Measurements from ENCODE around the gene CLEC16A.

CLEC16A gene

DNA sequence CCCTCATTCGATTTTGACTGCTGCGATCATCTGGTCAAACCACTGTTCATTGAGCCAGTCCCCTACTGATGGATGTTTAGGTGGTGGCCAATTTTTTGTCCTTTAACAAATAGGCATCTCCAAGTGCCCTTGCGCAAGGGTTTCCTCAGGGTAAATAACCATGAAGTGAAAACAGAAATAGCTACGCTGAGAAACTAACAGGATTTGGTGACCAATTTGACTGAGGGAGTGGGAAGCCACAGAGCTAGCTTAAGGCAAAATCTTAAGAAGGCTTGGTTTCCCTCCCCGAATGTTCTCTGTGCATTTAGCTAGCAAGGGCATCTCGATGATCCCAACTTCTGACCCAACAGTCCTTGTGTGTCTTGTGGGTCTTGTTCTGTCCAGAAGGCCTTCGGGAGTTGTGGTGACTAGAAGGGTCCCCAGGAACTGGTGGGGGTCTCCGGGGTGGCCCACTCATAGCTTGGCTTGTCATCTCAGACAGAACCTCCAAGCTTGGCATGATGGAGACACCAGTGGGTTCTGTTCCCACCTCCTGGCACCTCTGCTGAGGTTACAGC lies 194.5 kb downstream of the CLEC16A start:
- no peak overlapping the region for H3K4me3 ChIP-seq (ENCODE audit: low read length)
- H3K9me2 ChIP-seq (replicated peaks; ENCODE audit: control insufficient read depth, low read length) = no peaks in the 10 kb centered on the region
- no peaks in the 10 kb centered on the region for H3K9me3 ChIP-seq (ENCODE audit: control insufficient read depth, insufficient read depth, low read length)
- TF ChIP-seq, protein P1, sequence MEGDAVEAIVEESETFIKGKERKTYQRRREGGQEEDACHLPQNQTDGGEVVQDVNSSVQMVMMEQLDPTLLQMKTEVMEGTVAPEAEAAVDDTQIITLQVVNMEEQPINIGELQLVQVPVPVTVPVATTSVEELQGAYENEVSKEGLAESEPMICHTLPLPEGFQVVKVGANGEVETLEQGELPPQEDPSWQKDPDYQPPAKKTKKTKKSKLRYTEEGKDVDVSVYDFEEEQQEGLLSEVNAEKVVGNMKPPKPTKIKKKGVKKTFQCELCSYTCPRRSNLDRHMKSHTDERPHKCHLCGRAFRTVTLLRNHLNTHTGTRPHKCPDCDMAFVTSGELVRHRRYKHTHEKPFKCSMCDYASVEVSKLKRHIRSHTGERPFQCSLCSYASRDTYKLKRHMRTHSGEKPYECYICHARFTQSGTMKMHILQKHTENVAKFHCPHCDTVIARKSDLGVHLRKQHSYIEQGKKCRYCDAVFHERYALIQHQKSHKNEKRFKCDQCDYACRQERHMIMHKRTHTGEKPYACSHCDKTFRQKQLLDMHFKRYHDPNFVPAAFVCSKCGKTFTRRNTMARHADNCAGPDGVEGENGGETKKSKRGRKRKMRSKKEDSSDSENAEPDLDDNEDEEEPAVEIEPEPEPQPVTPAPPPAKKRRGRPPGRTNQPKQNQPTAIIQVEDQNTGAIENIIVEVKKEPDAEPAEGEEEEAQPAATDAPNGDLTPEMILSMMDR (IDR thresholded peaks at IDR 0.05; ENCODE audit: low read depth, low read length, poor library complexity, severe bottlenecking) = no peak
- no peak for TF ChIP-seq EZH2phosphoT487 (IDR thresholded peaks at IDR 0.05; ENCODE audit: borderline replicate concordance, low read length)
- no peak overlapping the region for H3K27ac ChIP-seq (ENCODE audit: low read depth, low read length)
- no peaks in the 10 kb centered on the region for H3K79me2 ChIP-seq (ENCODE audit: control insufficient read depth, low read length)
- no peaks in the 10 kb centered on the region; the same call in 1 of the 2 replicates for H3F3A ChIP-seq (ENCODE audit: control insufficient read depth, insufficient read depth)
- peaks cover 13% of the 10 kb centered on the region for H3K4me1 ChIP-seq (ENCODE audit: control insufficient read depth, low read length)
- no peaks in the 10 kb centered on the region for H3K27me3 ChIP-seq (ENCODE audit: control insufficient read depth, low read length)
- H4K20me1 ChIP-seq (ENCODE audit: control insufficient read depth, insufficient read depth, low read depth, low read length) = no peaks in the 10 kb centered on the region
- H3K36me3 ChIP-seq (ENCODE audit: control insufficient read depth, low read length) = no peaks in the 10 kb centered on the region; the same call in 1 of the 2 replicates
- no peak overlapping the region for H3K4me2 ChIP-seq (ENCODE audit: low read length)

DNA sequence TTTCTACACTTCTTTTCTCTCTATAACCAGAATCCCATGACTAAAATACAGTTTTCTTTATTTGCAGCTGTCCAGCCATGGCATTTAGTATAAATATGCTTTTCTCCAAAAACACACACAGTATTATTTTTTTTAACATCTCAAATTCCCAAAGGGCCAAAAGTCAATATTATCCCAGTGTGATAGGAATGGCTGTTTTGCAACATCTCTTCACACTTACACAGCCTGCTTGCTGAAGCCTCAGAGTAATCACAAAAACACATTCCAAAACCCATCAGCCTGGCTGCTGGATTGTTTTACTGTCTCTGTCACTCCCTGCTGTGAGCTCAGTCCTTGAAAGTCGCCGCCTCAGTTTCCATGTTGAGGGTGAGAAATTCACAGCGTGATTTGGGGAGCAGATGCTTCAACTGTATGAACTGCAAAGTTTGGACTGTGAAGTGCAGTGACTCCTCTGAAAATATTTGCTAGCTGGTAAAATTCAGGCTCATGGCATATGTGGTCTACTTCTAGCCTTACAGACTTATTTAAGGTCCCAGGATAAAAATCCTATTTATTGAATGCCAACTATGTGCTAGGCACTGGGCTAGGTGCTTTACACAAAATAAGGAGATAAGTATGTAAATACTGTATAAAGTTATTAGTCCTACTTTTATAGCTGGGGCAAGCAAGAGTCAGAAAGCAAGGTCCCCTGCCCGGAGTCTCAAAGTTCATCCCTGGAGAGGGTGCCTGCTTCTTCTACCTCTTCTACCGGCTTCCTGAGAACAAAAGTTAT lies 195.1 kb downstream of the CLEC16A start:
- peaks cover 13% of the 10 kb centered on the region for H3K4me1 ChIP-seq (ENCODE audit: control insufficient read depth, low read length)
- H3K79me2 ChIP-seq (ENCODE audit: control insufficient read depth, low read length) = no peaks in the 10 kb centered on the region
- H3K27me3 ChIP-seq (ENCODE audit: control insufficient read depth, low read length) = no peaks in the 10 kb centered on the region
- TF ChIP-seq EZH2phosphoT487 (IDR thresholded peaks at IDR 0.05; ENCODE audit: borderline replicate concordance, low read length) = no peak
- TF ChIP-seq, protein P1 (IDR thresholded peaks at IDR 0.05; ENCODE audit: low read depth, low read length, poor library complexity, severe bottlenecking) = no peak
- H3K4me3 ChIP-seq (ENCODE audit: low read length) = no peak overlapping the region
- H4K20me1 ChIP-seq (ENCODE audit: control insufficient read depth, insufficient read depth, low read depth, low read length) = no peaks in the 10 kb centered on the region
- no peaks in the 10 kb centered on the region for H3K9me3 ChIP-seq (ENCODE audit: control insufficient read depth, insufficient read depth, low read length)
- H3F3A ChIP-seq (ENCODE audit: control insufficient read depth, insufficient read depth) = no peaks in the 10 kb centered on the region; the same call in 1 of the 2 replicates
- no peaks in the 10 kb centered on the region; the same call in 1 of the 2 replicates for H3K36me3 ChIP-seq (ENCODE audit: control insufficient read depth, low read length)
- H3K27ac ChIP-seq (ENCODE audit: low read depth, low read length) = no peak overlapping the region
- H3K9me2 ChIP-seq (replicated peaks; ENCODE audit: control insufficient read depth, low read length) = no peaks in the 10 kb centered on the region
- H3K4me2 ChIP-seq (ENCODE audit: low read length) = no peak overlapping the region

DNA sequence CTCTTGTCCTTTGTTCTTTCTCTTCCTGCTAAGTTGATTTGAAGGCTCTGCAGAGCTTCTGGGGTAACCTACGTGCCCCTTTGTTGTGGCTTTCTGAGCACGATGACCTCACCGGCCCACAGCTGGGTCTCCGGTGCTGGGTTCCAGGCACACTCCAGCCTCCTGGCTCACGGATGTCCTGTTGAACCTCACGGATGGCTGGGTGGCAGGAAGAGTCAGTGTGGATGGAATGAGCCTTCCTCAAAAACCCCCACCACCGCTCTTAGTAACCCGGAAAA lies 195.7 kb downstream of the CLEC16A start:
- no peaks in the 10 kb centered on the region; the same call in 1 of the 2 replicates for H3F3A ChIP-seq (ENCODE audit: control insufficient read depth, insufficient read depth)
- no peaks in the 10 kb centered on the region for H3K79me2 ChIP-seq (ENCODE audit: control insufficient read depth, low read length)
- H3K4me2 ChIP-seq (ENCODE audit: low read length) = no peak overlapping the region
- H3K4me3 ChIP-seq (ENCODE audit: low read length) = no peak overlapping the region
- H3K27ac ChIP-seq (ENCODE audit: low read depth, low read length) = no peak overlapping the region
- no peaks in the 10 kb centered on the region for H3K9me2 ChIP-seq (replicated peaks; ENCODE audit: control insufficient read depth, low read length)
- H3K27me3 ChIP-seq (ENCODE audit: control insufficient read depth, low read length) = no peaks in the 10 kb centered on the region
- peaks cover 13% of the 10 kb centered on the region for H3K4me1 ChIP-seq (ENCODE audit: control insufficient read depth, low read length)
- no peaks in the 10 kb centered on the region; the same call in 1 of the 2 replicates for H3K36me3 ChIP-seq (ENCODE audit: control insufficient read depth, low read length)
- H3K9me3 ChIP-seq (ENCODE audit: control insufficient read depth, insufficient read depth, low read length) = no peaks in the 10 kb centered on the region
- TF ChIP-seq, protein P1 (IDR thresholded peaks at IDR 0.05; ENCODE audit: low read depth, low read length, poor library complexity, severe bottlenecking) = no peak
- no peak for TF ChIP-seq EZH2phosphoT487 (IDR thresholded peaks at IDR 0.05; ENCODE audit: borderline replicate concordance, low read length)
- H4K20me1 ChIP-seq (ENCODE audit: control insufficient read depth, insufficient read depth, low read depth, low read length) = no peaks in the 10 kb centered on the region
